MCF 10A (cell line): ENCODE measurements around the gene CCDC24. TPM values are rescaled to one million over a fixed set of nuclear protein-coding genes. Genes with fewer than 3 reads are reported as not detected.

Experiments
- BruUV-seq: library from RNA; stranded (reverse); fragments of 400-500 nt; replicated peaks from 2 replicates; lab custom pipeline; 2021; lab: Mats Ljungman, UMichigan
- CTCF ChIA-PET: fragments of 300-600 bp; sonication (Branson Sonifier 250); formaldehyde crosslinking; extraction: SDS; loops from one replicate; lab custom pipeline; 2021; ENCODE audit warnings: antibody characterized with exemption, inconsistent platforms; lab: Yijun Ruan, JAX
- POLR2A ChIA-PET: fragments of 300-600, 350-650 bp; sonication (Branson Sonifier 250); formaldehyde crosslinking; extraction: SDS; loops from one replicate; lab custom pipeline; 2020; ENCODE audit warnings: antibody characterized with exemption, inconsistent platforms; lab: Yijun Ruan, JAX
- DNase-seq: peaks from one replicate; pipeline ENCODE4 v3.0.0-alpha.2; 2018; ENCODE audit not compliant: unreplicated experiment
- H3K27ac Mint-ChIP-seq: one replicate; pipeline ENCODE4 v1.8.0; 2022; ENCODE audit warnings: mild to moderate bottlenecking, low read depth, mixed read lengths; ENCODE audit not compliant: unreplicated experiment
- H3K27me3 Mint-ChIP-seq: one replicate; pipeline ENCODE4 v1.8.0; 2022; ENCODE audit warnings: mixed read lengths; ENCODE audit not compliant: insufficient read depth, unreplicated experiment
- H3K36me3 Mint-ChIP-seq: one replicate; pipeline ENCODE4 v1.8.0; 2022; ENCODE audit warnings: mild to moderate bottlenecking, moderate library complexity, mixed read lengths; ENCODE audit not compliant: insufficient read depth, unreplicated experiment
- H3K4me1 Mint-ChIP-seq: one replicate; pipeline ENCODE4 v1.8.0; 2022; ENCODE audit warnings: mixed read lengths; ENCODE audit not compliant: insufficient read depth, unreplicated experiment
- H3K4me3 Mint-ChIP-seq: one replicate; pipeline ENCODE4 v1.8.0; 2022; ENCODE audit warnings: mild to moderate bottlenecking, moderate library complexity, mixed read lengths; ENCODE audit not compliant: unreplicated experiment
- H3K9me3 Mint-ChIP-seq: one replicate; pipeline ENCODE4 v1.8.0; 2022; ENCODE audit warnings: mixed read lengths; ENCODE audit not compliant: unreplicated experiment
- intact Hi-C: fragments of 100-400 bp; cut with micrococcal nuclease; formaldehyde crosslinking; loops from 2 replicates; pipeline ENCODE4 v1.14.1; 2022
- total RNA-seq: library from RNA; stranded (reverse); gene quantifications from 2 replicates; pipeline ENCODE4 v1.2.3, GENCODE V29; 2022
- TF ChIP-seq, protein P1 (sequence below): fragments of 200-600 bp; IDR thresholded peaks from one replicate; pipeline ENCODE4 v1.8.0; 2022; ENCODE audit warnings: antibody characterized with exemption, mild to moderate bottlenecking; ENCODE audit not compliant: unreplicated experiment

Gene CCDC24
- total RNA-seq, 1 experiment from 2014 or later, result 4.8 TPM

DNA sequence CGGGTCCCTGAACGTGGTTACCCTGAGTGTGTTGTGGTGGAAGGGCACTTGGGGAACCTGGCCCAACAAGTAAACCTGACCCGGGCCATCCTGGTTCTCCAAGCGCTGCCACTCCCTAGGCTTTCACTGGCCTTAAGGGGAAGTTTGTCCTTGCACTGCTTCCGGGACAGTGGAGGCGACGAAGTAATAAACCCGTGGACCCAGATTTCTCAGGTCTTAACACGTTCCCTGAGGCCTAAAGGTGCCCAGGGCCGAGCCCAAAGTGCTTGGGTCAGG, 261 bp upstream of the CCDC24 start:
- peak overlapping the region; percentile 89 for H3K4me3 Mint-ChIP-seq
- H3K9me3 Mint-ChIP-seq, result no peaks in the 10 kb centered on the region
- peak overlapping the region; percentile 92 for H3K27ac Mint-ChIP-seq
- intact Hi-C loops, result no loop called here
- CTCF ChIA-PET, result interaction anchor here (1.3 to 2.6 kb wide), 5 partner anchors 16 to 228 kb away, joined by 3 to 13 read pairs (median 5); partner anchors contain the start of gene ATP6V0B
- POLR2A ChIA-PET, result interaction anchor here (0.7 to 5.0 kb wide), 3 partner anchors 16 to 553 kb away, joined by 3 to 30 read pairs (median 4); partner anchors contain the start of gene ATP6V0B
- no peaks in the 10 kb centered on the region for H3K27me3 Mint-ChIP-seq
- BruUV-seq, result no TSS peak
- no peak for DNase-seq
- TF ChIP-seq, protein P1, sequence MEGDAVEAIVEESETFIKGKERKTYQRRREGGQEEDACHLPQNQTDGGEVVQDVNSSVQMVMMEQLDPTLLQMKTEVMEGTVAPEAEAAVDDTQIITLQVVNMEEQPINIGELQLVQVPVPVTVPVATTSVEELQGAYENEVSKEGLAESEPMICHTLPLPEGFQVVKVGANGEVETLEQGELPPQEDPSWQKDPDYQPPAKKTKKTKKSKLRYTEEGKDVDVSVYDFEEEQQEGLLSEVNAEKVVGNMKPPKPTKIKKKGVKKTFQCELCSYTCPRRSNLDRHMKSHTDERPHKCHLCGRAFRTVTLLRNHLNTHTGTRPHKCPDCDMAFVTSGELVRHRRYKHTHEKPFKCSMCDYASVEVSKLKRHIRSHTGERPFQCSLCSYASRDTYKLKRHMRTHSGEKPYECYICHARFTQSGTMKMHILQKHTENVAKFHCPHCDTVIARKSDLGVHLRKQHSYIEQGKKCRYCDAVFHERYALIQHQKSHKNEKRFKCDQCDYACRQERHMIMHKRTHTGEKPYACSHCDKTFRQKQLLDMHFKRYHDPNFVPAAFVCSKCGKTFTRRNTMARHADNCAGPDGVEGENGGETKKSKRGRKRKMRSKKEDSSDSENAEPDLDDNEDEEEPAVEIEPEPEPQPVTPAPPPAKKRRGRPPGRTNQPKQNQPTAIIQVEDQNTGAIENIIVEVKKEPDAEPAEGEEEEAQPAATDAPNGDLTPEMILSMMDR, result no peak
- peaks cover 17% of the 10 kb centered on the region for H3K36me3 Mint-ChIP-seq
- no peaks in the 10 kb centered on the region for H3K4me1 Mint-ChIP-seq

DNA sequence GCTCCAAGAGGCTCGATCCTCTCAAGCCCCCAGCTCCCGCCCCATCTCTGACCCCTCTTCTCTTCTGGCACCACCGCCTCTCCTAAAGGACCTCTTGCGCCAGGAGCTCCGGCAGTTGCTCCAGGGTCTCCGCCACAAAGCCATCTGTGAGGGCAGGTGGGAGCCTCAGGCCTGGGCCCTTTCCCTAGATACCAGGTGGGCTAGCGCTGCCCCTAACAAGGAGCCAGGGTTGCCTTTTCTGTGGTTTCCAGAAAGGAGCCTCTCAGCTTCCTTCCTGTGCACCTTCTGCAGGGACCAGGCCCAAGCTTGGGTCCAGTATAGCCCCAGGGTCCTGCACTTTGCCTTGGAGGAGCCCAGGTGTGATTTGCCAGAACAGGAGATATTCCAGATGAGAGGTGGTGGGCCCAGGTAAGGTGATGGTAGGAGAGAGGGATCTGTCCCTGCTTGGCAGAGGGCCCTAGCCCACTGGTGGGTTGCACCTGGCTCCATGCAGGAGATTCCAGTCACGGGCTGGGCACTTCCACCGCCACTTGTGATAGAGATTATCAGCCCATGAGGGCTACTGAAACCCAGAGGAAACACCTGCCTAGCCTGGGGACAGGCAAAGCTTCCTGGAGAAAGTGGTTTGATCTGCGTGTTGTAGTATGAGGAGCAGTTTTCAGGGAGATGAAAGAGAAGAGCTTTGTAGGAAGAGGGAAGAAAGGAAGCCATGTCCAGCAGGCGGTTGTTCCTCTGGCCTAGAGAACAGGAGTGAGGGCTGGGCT, 1.0 kb downstream of the CCDC24 start:
- H3K36me3 Mint-ChIP-seq, result peaks cover 18% of the 10 kb centered on the region
- intact Hi-C loops, result no loop called here
- no peak for DNase-seq

DNA sequence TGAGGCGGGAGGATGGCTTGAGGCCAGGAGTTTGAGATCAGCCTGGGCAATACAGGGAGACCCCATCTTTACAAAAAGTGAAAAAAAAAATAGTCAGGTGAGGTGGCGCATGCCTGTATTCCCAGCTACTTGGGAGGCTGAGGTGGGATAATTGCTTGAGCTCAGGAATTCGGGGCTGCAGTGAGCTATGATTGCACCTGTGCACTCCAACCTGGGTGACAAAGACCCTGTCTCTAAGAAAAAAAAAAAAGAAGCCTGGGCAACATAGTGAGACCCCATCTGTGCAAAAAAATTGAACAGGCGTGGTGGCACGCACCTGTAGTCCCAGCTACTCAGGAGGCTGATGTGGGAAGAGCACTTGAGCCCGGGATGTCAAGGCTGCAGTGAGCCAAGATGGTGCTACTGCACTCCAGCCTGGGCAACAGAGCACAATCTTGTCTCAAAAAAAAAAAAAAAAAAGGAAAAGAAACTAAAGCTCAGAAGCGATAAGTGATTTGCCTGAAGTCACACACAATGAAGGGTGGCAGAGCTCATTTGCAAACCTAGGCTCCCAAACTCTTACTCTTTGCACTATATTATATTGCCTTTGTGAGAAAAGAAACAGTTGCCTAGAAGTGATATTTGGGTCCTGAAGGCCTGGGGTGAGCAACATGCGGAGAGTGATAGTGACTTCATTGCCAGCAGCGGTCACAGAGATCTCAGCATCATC, 2.0 kb downstream of the CCDC24 start:
- H3K27ac Mint-ChIP-seq, result no peak overlapping the region
- no peak overlapping the region for H3K4me3 Mint-ChIP-seq
- H3K36me3 Mint-ChIP-seq, result peaks cover 25% of the 10 kb centered on the region
- H3K4me1 Mint-ChIP-seq, result no peaks in the 10 kb centered on the region
- no peaks in the 10 kb centered on the region for H3K27me3 Mint-ChIP-seq
- TF ChIP-seq, protein P1, result no peak
- POLR2A ChIA-PET, result interaction anchor here (0.9 to 1.3 kb wide), 2 partner anchors 42 to 43 kb away, joined by 3 read pairs; no protein-coding TSS in a partner anchor
- no peaks in the 10 kb centered on the region for H3K9me3 Mint-ChIP-seq
- DNase-seq, result no peak
- intact Hi-C loops, result no loop called here
- CTCF ChIA-PET, result interaction anchor here (0.6 to 5.0 kb wide), 8 partner anchors 12 to 430 kb away, joined by 3 to 36 read pairs (median 4); no protein-coding TSS in a partner anchor
- no TSS peak for BruUV-seq

More for the DNA sequence above, 1.0 kb downstream of the CCDC24 start:
- ChIA-PET POLR2A (interaction anchor here (0.6 to 5.0 kb wide), 5 partner anchors 17 to 78 kb away, joined by 3 to 30 read pairs (median 3); partner anchors contain the start of gene ATP6V0B), CTCF (interaction anchor here (0.5 to 5.0 kb wide), 8 partner anchors 13 to 785 kb away, joined by 3 to 36 read pairs (median 4); no protein-coding TSS in a partner anchor)
- Mint-ChIP-seq H3K9me3 (no peaks in the 10 kb centered on the region), H3K27me3 (no peaks in the 10 kb centered on the region), H3K4me1 (no peaks in the 10 kb centered on the region), H3K27ac (no peak overlapping the region), H3K4me3 (peak overlapping the region; percentile 89)
- no TSS peak for BruUV-seq
- TF ChIP-seq, protein P1, result no peak

- Mint-ChIP-seq H3K9me3 (no peaks in the 10 kb centered on the region), H3K4me1 (no peaks in the 10 kb centered on the region), H3K27ac (no peak overlapping the region), H3K4me3 (no peak overlapping the region), H3K36me3 (peaks cover 20% of the 10 kb centered on the region), H3K27me3 (no peaks in the 10 kb centered on the region)
- CTCF ChIA-PET, result interaction anchor here (0.6 to 5.0 kb wide), 4 partner anchors 11 to 429 kb away, joined by 3 to 36 read pairs (median 10); no protein-coding TSS in a partner anchor
- intact Hi-C loops, result no loop called here
- BruUV-seq, result no TSS peak
- peak; percentile 27 for DNase-seq
- TF ChIP-seq, protein P1, result no peak
- POLR2A ChIA-PET, result interaction anchor here (0.9 to 1.3 kb wide), 2 partner anchors 41 to 43 kb away, joined by 3 read pairs; no protein-coding TSS in a partner anchor
Measured at GRCh38 chr1:43994071-43994470, 2.7 kb downstream of the CCDC24 start.
